ENCODE measurements around the gene RNF112.

- TF ChIP-seq YY1 (IDR thresholded peaks at IDR 0.05; ENCODE audit: insufficient read depth, insufficient read length) (no peak), SUZ12 (IDR thresholded peaks at IDR 0.05; ENCODE audit: extremely low read depth, insufficient read depth, insufficient read length) (no peak), ZNF274 (IDR thresholded peaks at IDR 0.05; ENCODE audit: low read depth, low read length) (no peak)
These were observed 20.1 kb upstream of the RNF112 start for GRCh38 chr17:19390951-19391350.
